Mesenteric fat pad (tissue), 1 donor: Measurements from ENCODE around the gene CCDC88C. TPM values are rescaled to one million over a fixed set of nuclear protein-coding genes. Genes with fewer than 3 reads are reported as not detected.

ENCODE experiments used
- DNase-seq: peaks from one replicate; pipeline ENCODE4 v3.0.0-alpha.2; 2020; ENCODE audit warnings: low spot score
- total RNA-seq: library from RNA; stranded (reverse); fragmentation: NEBNext Ultra II Directional; extraction: Animal tissue kit (Norgen Biotek cat#: 25700); gene quantifications from one replicate; pipeline ENCODE4 v1.2.1, GENCODE V29; 2021
- donor health status: DM: yes; HTN: yes; CAD: no.

CCDC88C gene
- total RNA-seq, 1 donor from 2014 or later = 17.4 TPM

- no peak for DNase-seq
Measured at GRCh38 chr14:91367173-91368171, 50.1 kb downstream of the CCDC88C start.

- DNase-seq = no peak
Measured at GRCh38 chr14:91366749-91367148, 50.9 kb downstream of the CCDC88C start.

- DNase-seq = no peak
Measured at GRCh38 chr14:91365552-91365951, 52.1 kb downstream of the CCDC88C start.

- DNase-seq = no peak
Measured at GRCh38 chr14:91364524-91365270, 52.9 kb downstream of the CCDC88C start.

- no peak for DNase-seq
Measured at GRCh38 chr14:91363776-91364523, 53.7 kb downstream of the CCDC88C start.

GRCh38 chr14:91361233-91361811, 56.3 kb downstream of the CCDC88C start:
- no peak for DNase-seq

GRCh38 chr14:91360490-91361232, 57.0 kb downstream of the CCDC88C start:
- no peak for DNase-seq

- DNase-seq = no peak
Measured at GRCh38 chr14:91358654-91359220, 58.9 kb downstream of the CCDC88C start.

GRCh38 chr14:91358025-91358319, 59.6 kb downstream of the CCDC88C start:
- no peak for DNase-seq

GRCh38 chr14:91357272-91358024, 60.2 kb downstream of the CCDC88C start:
- no peak for DNase-seq

GRCh38 chr14:91356181-91356763, 61.3 kb downstream of the CCDC88C start:
- no peak for DNase-seq

GRCh38 chr14:91354979-91355685, 62.5 kb downstream of the CCDC88C start:
- no peak for DNase-seq

GRCh38 chr14:91354221-91354916, 63.3 kb downstream of the CCDC88C start:
- DNase-seq = no peak

- DNase-seq = no peak
Measured at GRCh38 chr14:91352728-91353692, 64.6 kb downstream of the CCDC88C start.

- no peak for DNase-seq
Measured at GRCh38 chr14:91352053-91352452, 65.6 kb downstream of the CCDC88C start.

- no peak for DNase-seq
Measured at GRCh38 chr14:91351512-91351862, 66.1 kb downstream of the CCDC88C start.
